NCI-H1930 (cell line): ENCODE measurements around the gene PFKL.

Experiments used
- DNase-seq, 2 experiments: peaks; one replicate each; lab custom pipeline; 2025; lab: John Stamatoyannopoulos, UW

PFKL gene

DNA sequence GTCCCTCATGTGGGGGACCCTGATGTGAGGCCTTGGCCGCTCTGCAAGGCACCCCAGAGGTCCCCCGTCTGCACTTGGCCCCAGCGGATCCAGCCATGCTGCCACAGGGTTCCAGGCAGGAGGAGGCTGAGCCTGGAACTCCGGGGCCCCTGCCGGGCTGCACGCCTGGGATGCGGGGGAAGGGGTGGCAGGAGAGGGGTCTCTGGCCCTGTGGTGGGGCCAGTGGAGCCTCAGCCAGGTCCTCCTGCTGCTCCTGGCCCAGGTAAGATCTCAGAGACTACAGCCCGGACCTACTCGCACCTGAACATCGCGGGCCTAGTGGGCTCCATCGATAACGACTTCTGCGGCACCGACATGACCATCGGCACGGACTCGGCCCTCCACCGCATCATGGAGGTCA is 12.9 kb downstream of the PFKL start:
- no peak for DNase-seq

DNA sequence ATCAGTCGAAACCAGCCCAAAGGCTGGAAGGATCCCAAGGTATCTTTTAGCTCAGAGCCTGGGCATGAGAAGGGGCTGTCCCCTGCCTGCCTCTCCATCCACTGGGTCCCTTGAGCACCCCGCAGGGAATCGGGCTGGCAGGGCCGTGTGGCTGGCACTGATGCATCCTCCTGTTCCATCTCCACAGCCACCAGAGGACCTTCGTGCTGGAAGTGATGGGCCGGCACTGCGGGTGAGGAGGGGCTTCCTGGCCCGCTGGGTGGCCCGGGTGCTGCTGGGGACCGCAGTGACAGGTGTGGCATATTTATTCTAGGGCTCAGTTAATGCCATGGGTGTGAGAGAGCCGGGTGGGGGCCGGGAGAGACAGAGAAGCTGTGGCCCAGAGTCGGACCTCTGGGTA is 13.6 kb downstream of the PFKL start:
- DNase-seq: no peak

DNA sequence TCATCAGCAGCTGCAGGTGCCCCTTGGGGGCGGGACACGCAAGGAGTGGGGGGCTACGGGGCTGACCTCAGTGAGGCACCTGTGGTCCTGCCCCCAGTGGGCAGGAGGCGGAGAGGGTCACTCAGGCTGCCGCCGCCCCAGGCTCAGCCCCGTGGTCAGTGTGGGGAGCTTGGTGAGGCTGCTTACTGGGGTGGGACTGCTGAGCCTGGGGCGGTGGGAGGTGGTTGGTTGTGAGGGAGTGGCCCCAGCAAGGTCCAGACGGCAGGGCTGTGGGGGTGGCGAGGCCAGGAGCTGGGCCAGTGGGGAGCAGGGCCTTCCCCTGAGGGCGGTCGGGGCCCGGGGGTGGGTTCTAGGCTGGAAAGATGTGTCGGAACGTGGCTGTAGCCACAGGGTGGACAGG is 14.3 kb downstream of the PFKL start:
- no peak for DNase-seq

DNA sequence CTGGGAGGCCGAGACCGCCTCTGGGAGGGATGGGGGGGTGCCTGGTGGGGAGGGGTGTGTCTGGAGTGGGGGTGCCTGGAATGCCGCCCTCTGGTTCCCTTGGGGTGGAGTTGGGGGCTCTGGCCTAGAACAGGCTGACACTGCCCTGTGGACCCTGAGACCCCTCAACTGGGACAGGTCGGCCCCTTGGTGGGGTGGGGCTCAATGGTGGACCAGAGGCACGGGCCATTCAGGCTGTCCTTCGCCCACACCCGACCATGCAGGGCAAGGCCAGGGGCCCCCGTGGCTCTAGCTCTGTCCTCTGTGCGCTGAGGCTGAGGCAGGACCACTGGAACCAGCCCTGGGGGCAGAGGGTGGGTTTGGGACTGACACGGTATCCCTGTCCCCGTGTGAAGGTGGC is 14.7 kb downstream of the PFKL start:
- DNase-seq: no peak

DNA sequence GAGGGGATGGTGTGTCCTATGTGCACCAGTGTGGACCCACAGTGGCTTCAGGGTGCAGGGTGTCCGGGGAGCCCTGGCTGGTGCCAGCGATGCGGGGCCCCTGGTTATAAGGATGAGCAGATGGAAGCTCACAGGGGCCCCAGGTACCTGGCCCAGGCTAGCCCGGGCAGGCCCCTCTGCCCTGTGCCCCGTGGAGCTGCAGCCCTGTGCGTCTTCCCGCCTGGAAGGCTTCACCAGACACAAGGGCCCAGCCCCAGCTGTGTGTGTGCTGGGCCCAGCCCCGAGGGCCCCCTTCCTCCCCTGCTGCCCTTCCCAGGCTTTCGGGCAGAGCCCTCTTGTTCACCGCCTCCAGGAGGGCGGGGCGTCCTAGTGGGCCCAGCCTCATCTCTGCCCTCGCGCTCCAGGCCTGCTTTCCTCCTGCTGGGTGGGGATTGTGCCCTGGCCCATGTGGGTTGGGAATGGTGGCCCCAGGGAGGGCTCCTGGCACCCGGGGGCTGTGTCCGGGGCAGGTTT is 15.9 kb downstream of the PFKL start:
- no peak for DNase-seq

DNA sequence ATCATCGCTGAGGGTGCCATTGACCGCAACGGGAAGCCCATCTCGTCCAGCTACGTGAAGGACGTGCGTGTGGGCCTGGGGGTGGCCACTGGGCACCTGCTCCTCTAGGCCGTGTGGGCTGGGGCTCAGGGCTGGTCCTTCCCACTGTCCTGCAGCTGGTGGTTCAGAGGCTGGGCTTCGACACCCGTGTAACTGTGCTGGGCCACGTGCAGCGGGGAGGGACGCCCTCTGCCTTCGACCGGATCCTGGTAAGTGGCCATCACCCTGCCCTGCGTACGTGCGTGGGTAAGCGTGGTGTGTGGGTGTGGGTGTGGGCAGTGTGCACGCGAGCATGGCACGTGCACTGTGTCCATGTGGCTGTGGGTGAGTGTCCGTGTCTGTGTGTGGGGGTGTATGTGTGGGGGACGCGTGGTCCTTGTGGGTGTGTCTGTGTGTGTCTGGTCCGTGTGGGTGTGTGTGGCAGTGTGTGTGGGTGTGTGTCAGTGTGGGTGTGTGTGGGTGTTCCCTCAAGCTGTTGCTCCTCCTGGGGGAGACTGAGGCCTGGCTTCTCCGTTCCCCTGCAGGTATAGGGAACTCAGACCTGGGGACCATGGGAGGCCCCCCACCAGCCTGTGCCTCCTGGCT is 16.5 kb downstream of the PFKL start:
- no peak for DNase-seq

DNA sequence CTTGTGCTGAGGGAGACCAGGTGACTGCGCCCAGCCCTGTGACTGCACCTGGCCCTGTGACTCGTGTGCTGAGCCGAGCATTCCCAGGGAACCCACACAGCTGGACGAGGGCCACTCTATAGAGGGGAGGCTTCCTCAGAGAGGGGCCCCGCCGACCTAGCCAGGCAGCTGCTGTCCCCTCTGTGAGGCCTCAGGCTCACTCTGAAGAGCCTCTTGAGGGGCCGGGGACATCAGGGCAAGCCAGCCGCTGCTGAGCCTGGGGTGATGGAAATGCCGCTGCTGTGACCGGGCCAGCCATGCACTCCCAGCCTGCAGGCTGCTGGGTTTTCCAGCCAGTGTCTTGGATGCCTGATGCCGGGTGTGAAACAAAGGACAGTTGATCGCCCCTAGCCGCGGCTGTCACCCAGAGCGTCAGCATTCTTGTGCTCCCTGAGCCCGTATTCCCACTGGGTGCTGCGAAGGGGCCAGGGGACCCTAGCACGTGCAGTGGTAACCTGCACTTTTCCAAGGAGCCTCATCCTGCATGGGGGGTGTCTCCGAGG is 17.5 kb downstream of the PFKL start:
- no peak for DNase-seq

- DNase-seq: no peak
These were observed 18.0 kb downstream of the PFKL start for GRCh38 chr21:44317871-44318270.

- DNase-seq: no peak
These were observed 18.8 kb downstream of the PFKL start for GRCh38 chr21:44318489-44319285.

- no peak for DNase-seq
These were observed 19.7 kb downstream of the PFKL start for GRCh38 chr21:44319407-44320065.

- no peak for DNase-seq
These were observed 21.0 kb downstream of the PFKL start for GRCh38 chr21:44320847-44321246.

GRCh38 chr21:44321846-44322450 is 22.1 kb downstream of the PFKL start:
- DNase-seq: no peak

DNA sequence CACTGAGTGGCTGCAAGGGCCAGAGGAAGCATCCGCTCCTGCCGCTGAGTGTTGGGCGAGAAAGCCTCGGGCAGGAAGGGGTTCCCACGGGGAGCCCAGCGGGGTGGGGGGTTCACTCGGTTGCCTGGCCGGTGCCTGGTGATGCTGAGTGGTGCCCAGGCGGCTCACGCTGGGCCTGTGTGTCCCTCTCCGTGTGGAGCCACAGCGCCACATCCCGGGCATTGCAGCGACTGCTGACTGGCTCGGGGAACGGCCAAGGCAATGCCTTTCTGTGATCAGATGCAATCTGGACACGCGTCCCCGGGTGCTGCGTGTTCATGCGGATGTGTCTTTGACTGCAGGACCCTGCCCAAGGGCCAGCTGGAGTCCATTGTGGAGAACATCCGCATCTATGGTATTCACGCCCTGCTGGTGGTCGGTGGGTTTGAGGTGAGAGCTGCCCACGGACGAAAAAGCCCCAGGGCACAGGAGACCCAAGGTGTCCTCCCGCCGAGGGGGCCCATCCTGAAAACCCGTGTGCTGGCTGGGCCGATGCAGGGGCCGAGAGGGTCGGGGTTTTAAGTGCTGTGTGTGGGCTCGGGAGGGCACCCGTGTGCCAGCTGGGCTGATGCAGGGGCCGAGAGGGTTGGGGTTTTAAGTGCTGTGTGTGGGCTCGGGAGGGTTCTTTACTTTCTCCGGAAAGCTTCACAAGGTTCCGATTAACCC is 22.9 kb downstream of the PFKL start:
- DNase-seq: no peak

DNA sequence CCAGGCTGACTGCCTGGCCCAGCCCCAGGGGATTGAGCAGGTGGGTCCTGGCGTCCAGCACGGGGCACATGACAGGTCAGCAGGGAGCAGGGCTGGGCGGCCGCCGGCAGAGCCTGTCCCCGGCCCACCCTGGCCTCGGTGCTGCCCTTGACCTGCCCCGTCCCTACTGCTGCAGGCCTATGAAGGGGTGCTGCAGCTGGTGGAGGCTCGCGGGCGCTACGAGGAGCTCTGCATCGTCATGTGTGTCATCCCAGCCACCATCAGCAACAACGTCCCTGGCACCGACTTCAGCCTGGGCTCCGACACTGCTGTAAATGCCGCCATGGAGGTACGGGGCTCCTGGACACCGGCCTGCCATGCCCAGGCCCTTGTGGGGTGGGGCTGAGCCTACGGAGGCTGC is 23.7 kb downstream of the PFKL start:
- no peak for DNase-seq

- no peak for DNase-seq
These were observed 24.4 kb downstream of the PFKL start for GRCh38 chr21:44324106-44324853.

DNA sequence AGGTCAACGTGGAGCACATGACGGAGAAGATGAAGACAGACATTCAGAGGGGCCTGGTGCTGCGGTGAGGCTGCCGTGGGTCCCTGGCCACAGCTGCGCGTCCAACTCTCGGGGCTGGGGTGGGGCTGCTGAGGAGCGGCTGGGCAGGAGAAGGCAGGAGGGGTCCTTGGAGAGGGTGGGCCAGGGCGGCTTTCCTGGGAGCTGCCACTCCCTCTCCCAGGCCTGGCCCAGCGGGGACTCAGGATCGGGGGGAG is 24.9 kb downstream of the PFKL start:
- DNase-seq: no peak

DNA sequence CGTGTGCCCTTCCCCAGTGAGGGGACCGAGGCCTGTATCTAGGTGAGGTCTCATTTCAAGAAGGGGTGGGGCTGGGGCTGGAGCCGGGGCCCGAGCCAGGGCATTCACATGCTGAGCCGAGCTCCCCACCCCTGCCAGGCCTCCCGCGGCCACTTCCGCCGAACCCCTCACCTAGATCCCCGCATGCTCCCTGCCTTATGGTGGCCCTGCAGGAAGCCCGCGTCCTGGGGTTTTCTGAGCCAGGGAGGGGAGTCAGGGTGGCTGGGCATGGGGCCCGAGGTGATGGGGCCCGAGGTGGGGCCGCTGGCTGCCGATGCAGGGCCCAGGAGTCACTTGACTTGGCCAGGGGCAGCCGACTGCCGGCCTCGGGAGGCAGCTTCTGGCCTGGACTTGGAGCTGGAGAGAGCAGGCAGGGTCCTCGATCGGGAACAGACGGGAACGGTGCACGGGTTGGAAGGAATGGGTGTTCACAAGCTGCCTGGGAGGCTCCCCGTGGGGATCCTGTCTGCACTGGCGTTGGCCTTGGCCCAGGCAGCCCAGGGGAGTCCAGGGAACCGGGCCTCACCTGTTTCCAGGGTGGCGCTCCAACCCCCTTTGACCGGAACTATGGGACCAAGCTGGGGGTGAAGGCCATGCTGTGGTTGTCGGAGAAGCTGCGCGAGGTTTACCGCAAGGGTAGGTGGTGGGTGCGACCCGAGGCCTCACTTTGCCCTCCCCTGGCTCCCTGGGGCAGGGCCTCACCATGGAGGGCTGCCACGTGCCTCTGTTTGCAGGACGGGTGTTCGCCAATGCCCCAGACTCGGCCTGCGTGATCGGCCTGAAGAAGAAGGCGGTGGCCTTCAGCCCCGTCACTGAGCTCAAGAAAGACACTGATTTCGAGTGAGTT is 25.8 kb downstream of the PFKL start:
- DNase-seq: no peak

DNA sequence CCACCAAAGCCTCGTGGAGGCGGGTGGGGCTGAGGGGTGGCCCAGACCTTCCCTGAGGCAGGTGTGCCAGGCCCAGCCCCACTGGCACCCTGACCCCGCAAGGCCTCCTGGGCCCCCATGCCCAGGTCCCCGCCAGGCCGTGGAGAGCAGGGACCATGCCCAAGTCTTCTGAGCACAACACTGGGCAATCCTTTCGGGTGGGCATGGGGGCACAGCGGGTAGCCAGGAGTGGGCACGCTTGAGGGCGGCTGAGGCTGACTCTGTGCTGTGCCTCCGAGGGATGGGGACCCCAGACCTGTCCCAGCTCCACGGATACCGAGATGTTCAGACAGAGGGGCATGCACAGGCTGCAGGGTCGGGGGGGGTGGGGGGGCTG is 26.4 kb downstream of the PFKL start:
- DNase-seq: no peak

DNA sequence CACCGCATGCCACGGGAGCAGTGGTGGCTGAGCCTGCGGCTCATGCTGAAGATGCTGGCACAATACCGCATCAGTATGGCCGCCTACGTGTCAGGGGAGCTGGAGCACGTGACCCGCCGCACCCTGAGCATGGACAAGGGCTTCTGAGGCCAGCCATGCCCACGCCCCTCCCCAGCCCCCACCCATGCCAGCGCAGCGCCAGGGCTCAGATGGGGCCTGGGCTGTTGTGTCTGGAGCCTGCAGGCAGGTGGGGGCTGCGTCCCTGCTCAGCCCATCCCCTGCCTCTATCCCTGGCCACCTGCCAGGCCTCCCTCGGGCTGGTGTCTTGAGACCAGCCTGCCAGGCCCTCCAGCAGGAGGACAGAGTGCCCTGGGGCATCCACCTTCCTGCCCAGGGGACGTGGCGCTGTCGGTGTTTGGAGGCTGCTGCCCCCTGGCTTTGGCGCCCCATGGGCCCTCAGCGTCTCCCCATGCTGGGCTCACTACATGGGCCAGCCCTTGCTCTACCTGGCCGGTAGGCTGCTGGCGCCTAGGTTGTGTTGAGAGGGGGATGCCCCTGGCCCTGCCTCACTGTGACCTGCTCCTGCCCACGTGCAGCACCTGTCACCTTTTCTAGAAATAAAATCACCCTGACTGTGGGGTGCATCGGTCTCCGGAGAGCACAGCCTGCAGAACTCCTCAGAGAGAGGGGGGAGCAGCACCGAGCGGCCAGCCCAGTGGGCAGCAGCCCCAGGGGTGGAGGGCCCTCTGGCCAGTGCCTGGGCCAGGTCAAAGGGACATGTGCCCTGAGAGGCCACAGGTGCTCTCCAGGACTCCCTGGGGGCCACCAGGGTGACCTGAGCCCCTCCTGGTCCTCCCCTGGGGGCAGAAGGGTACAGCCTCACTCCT is 27.1 kb downstream of the PFKL start:
- no peak for DNase-seq
